IPS-15b (cell line): ENCODE measurements around the gene DCLK3.

Experiments used
- H3K27me3 ChIP-seq: one replicate; pipeline ENCODE4 v1.6.1; 2013; ENCODE audit warnings: low read length; ENCODE audit not compliant: control insufficient read depth, insufficient read depth
- H3K36me3 ChIP-seq: one replicate; pipeline ENCODE4 v1.6.1; 2013; ENCODE audit warnings: low read length; ENCODE audit not compliant: control insufficient read depth, insufficient read depth
- H3K4me1 ChIP-seq: one replicate; pipeline ENCODE4 v1.6.1; 2013; ENCODE audit warnings: mild to moderate bottlenecking, low read length; ENCODE audit not compliant: control insufficient read depth, insufficient read depth
- H3K4me3 ChIP-seq: one replicate; pipeline ENCODE4 v1.5.1; 2013; ENCODE audit warnings: low read depth, low read length
- H3K9ac ChIP-seq: one replicate; pipeline ENCODE4 v1.6.1; 2013; ENCODE audit warnings: low read depth, mild to moderate bottlenecking, low read length
- H3K9me3 ChIP-seq: one replicate; pipeline ENCODE4 v1.6.1; 2013; ENCODE audit warnings: mild to moderate bottlenecking, low read length; ENCODE audit not compliant: control insufficient read depth, insufficient read depth

DCLK3 gene

GRCh38 chr3:36701249-36701572, 63.1 kb downstream of the DCLK3 start:
- no peaks in the 10 kb centered on the region for H3K27me3 ChIP-seq
- no peak overlapping the region for H3K4me3 ChIP-seq
- H3K4me1 ChIP-seq, result peaks cover 5% of the 10 kb centered on the region
- no peaks in the 10 kb centered on the region for H3K36me3 ChIP-seq
- no peak overlapping the region for H3K9ac ChIP-seq
- H3K9me3 ChIP-seq, result no peaks in the 10 kb centered on the region

GRCh38 chr3:36700537-36701248, 63.7 kb downstream of the DCLK3 start:
- Histone ChIP-seq H3K9me3 (no peaks in the 10 kb centered on the region), H3K27me3 (no peaks in the 10 kb centered on the region), H3K4me1 (peaks cover 5% of the 10 kb centered on the region), H3K9ac (no peak overlapping the region), H3K36me3 (no peaks in the 10 kb centered on the region), H3K4me3 (no peak overlapping the region)

GRCh38 chr3:36698314-36698713, 66.0 kb downstream of the DCLK3 start:
- Histone ChIP-seq H3K27me3 (no peaks in the 10 kb centered on the region), H3K9ac (no peak overlapping the region), H3K4me3 (no peak overlapping the region), H3K36me3 (no peaks in the 10 kb centered on the region), H3K9me3 (peaks cover 4% of the 10 kb centered on the region), H3K4me1 (peaks cover 5% of the 10 kb centered on the region)

GRCh38 chr3:36697229-36698001, 66.9 kb downstream of the DCLK3 start:
- H3K9me3 ChIP-seq, result peaks cover 7% of the 10 kb centered on the region
- no peaks in the 10 kb centered on the region for H3K27me3 ChIP-seq
- no peak overlapping the region for H3K4me3 ChIP-seq
- H3K4me1 ChIP-seq, result peaks cover 5% of the 10 kb centered on the region
- H3K9ac ChIP-seq, result no peak overlapping the region
- no peaks in the 10 kb centered on the region for H3K36me3 ChIP-seq

GRCh38 chr3:36696799-36697198, 67.6 kb downstream of the DCLK3 start:
- Histone ChIP-seq H3K9ac (no peak overlapping the region), H3K27me3 (no peaks in the 10 kb centered on the region), H3K9me3 (peaks cover 7% of the 10 kb centered on the region), H3K4me1 (peaks cover 5% of the 10 kb centered on the region), H3K36me3 (no peaks in the 10 kb centered on the region), H3K4me3 (no peak overlapping the region)

- H3K4me3 ChIP-seq, result no peak overlapping the region
- no peaks in the 10 kb centered on the region for H3K36me3 ChIP-seq
- peaks cover 7% of the 10 kb centered on the region for H3K9me3 ChIP-seq
- H3K9ac ChIP-seq, result no peak overlapping the region
- peaks cover 5% of the 10 kb centered on the region for H3K4me1 ChIP-seq
- H3K27me3 ChIP-seq, result no peaks in the 10 kb centered on the region
Measured at GRCh38 chr3:36695769-36696137, 68.6 kb downstream of the DCLK3 start.

GRCh38 chr3:36695113-36695768, 69.1 kb downstream of the DCLK3 start:
- H3K4me1 ChIP-seq, result peaks cover 5% of the 10 kb centered on the region

GRCh38 chr3:36693670-36694069, 70.7 kb downstream of the DCLK3 start:
- H3K9ac ChIP-seq, result no peak overlapping the region
- H3K36me3 ChIP-seq, result no peaks in the 10 kb centered on the region
- peaks cover 7% of the 10 kb centered on the region for H3K9me3 ChIP-seq
- H3K4me1 ChIP-seq, result no peaks in the 10 kb centered on the region
- H3K27me3 ChIP-seq, result no peaks in the 10 kb centered on the region
- H3K4me3 ChIP-seq, result no peak overlapping the region

More at GRCh38 chr3:36695113-36695768, 69.1 kb downstream of the DCLK3 start:
- Histone ChIP-seq H3K4me3 (no peak overlapping the region), H3K9ac (no peak overlapping the region), H3K27me3 (no peaks in the 10 kb centered on the region), H3K36me3 (no peaks in the 10 kb centered on the region), H3K9me3 (peaks cover 7% of the 10 kb centered on the region)

- Histone ChIP-seq H3K9me3 (peaks cover 7% of the 10 kb centered on the region), H3K4me1 (no peaks in the 10 kb centered on the region), H3K27me3 (no peaks in the 10 kb centered on the region), H3K9ac (no peak overlapping the region), H3K36me3 (no peaks in the 10 kb centered on the region), H3K4me3 (no peak overlapping the region)
Measured at GRCh38 chr3:36689560-36689959, 74.8 kb downstream of the DCLK3 start.

- Histone ChIP-seq H3K9ac (no peak overlapping the region), H3K9me3 (peaks cover 7% of the 10 kb centered on the region), H3K4me1 (no peaks in the 10 kb centered on the region), H3K4me3 (no peak overlapping the region), H3K36me3 (no peaks in the 10 kb centered on the region), H3K27me3 (no peaks in the 10 kb centered on the region)
Measured at GRCh38 chr3:36688815-36689214, 75.5 kb downstream of the DCLK3 start.

GRCh38 chr3:36686516-36686915, 77.8 kb downstream of the DCLK3 start:
- Histone ChIP-seq H3K9ac (no peak overlapping the region), H3K9me3 (no peaks in the 10 kb centered on the region), H3K36me3 (no peaks in the 10 kb centered on the region), H3K4me3 (no peak overlapping the region), H3K4me1 (no peaks in the 10 kb centered on the region), H3K27me3 (no peaks in the 10 kb centered on the region)

- Histone ChIP-seq H3K4me3 (no peak overlapping the region), H3K4me1 (no peaks in the 10 kb centered on the region), H3K9ac (no peak overlapping the region), H3K27me3 (no peaks in the 10 kb centered on the region), H3K36me3 (no peaks in the 10 kb centered on the region), H3K9me3 (peaks cover 5% of the 10 kb centered on the region)
Measured at GRCh38 chr3:36681867-36682266, 82.5 kb downstream of the DCLK3 start.
